HepG2 (cell line): ENCODE measurements around the gene TMBIM6. TPM values are rescaled to one million over a fixed set of nuclear protein-coding genes. Genes with fewer than 3 reads are reported as not detected.

Source experiments
- ARNT2 ChIP-seq: sonication (generic); formaldehyde crosslinking; IDR thresholded peaks from 2 replicates; pipeline ENCODE4 v1.8.0; 2022; ENCODE audit warnings: mild to moderate bottlenecking, low read depth, missing genetic modification reagents, moderate library complexity
- ATM ChIP-seq: fragments of 450-650 bp; IDR thresholded peaks from 2 replicates; pipeline ENCODE4 v1.7.1; 2017; ENCODE audit warnings: mild to moderate bottlenecking, borderline replicate concordance
- CREB1 ChIP-seq, 2 experiments: fragments of 450-650 bp in 1 of 2; IDR thresholded peaks; 2 replicates each; pipeline ENCODE4 v1.6.1; 2016 to 2017; ENCODE audit warnings: control low read depth in 1 of 2, mild to moderate bottlenecking in 1 of 2, missing compliant biosample characterization in 1 of 2, missing genetic modification characterization in 1 of 2
- EHMT2 ChIP-seq: fragments of 200-600 bp; sonication (generic); IDR thresholded peaks from 2 replicates; pipeline ENCODE4 v1.7.0; 2017; ENCODE audit warnings: antibody characterized with exemption, low read depth, low read length, borderline replicate concordance
- GATAD1 ChIP-seq: IDR thresholded peaks from 2 replicates; pipeline ENCODE4 v1.6.1; 2016; ENCODE audit warnings: missing genetic modification reagents, missing compliant biosample characterization
- HNF4A ChIP-seq: sonication (generic); formaldehyde crosslinking; IDR thresholded peaks from 2 replicates; pipeline ENCODE4 v1.4.0; 2020; ENCODE audit warnings: missing genetic modification reagents
- HNRNPK ChIP-seq: fragments of 200-400 bp; formaldehyde crosslinking; IDR thresholded peaks from 2 replicates; pipeline ENCODE4 v1.6.1; 2018; ENCODE audit warnings: low read length, low read depth, moderate library complexity, mild to moderate bottlenecking; ENCODE audit not compliant: poor library complexity, severe bottlenecking
- MZF1 ChIP-seq: sonication (generic); formaldehyde crosslinking; IDR thresholded peaks from 2 replicates; pipeline ENCODE4 v1.8.1; 2023; ENCODE audit warnings: mild to moderate bottlenecking, missing genetic modification reagents, borderline replicate concordance
- NCOA2 ChIP-seq: sonication (generic); formaldehyde crosslinking; IDR thresholded peaks from 2 replicates; pipeline ENCODE4 v1.8.0; 2022; ENCODE audit warnings: inconsistent platforms
- PHB2 ChIP-seq: fragments of 450-650 bp; IDR thresholded peaks from 2 replicates; pipeline ENCODE4 v1.6.1; 2018; ENCODE audit not compliant: partially characterized antibody
- PHF5A ChIP-seq: IDR thresholded peaks from one replicate; pipeline ENCODE4 v1.6.1; 2018; ENCODE audit warnings: low read depth, missing genetic modification reagents; ENCODE audit not compliant: unreplicated experiment
- SUZ12 ChIP-seq: fragments of 150-350 bp; IDR thresholded peaks from 2 replicates; pipeline ENCODE4 v1.6.1; 2014; ENCODE audit warnings: low read depth, low read length
- THYN1 ChIP-seq: sonication (generic); formaldehyde crosslinking; IDR thresholded peaks from 2 replicates; pipeline ENCODE4 v1.8.1; 2023; ENCODE audit warnings: low read depth, mild to moderate bottlenecking, moderate library complexity, missing genetic modification reagents, borderline replicate concordance
- TOE1 ChIP-seq: sonication (generic); formaldehyde crosslinking; IDR thresholded peaks from 2 replicates; pipeline ENCODE4 v1.4.0; 2020; ENCODE audit warnings: mild to moderate bottlenecking, missing genetic modification reagents
- ZFP82 ChIP-seq: sonication (generic); formaldehyde crosslinking; IDR thresholded peaks from 2 replicates; pipeline ENCODE4 v1.5.1; 2020; ENCODE audit warnings: mild to moderate bottlenecking, missing genetic modification reagents, borderline replicate concordance
- ZNF446 ChIP-seq: sonication (generic); formaldehyde crosslinking; IDR thresholded peaks from 2 replicates; pipeline ENCODE4 v1.5.0; 2020; ENCODE audit warnings: mild to moderate bottlenecking, missing genetic modification reagents
- ZNF546 ChIP-seq: sonication (generic); formaldehyde crosslinking; conservative IDR thresholded peaks from 2 replicates; pipeline ENCODE4 v1.8.1; 2023; ENCODE audit warnings: mild to moderate bottlenecking, missing genetic modification reagents
- ZNF572 ChIP-seq: sonication (generic); formaldehyde crosslinking; IDR thresholded peaks from 2 replicates; pipeline ENCODE4 v1.5.1; 2020; ENCODE audit warnings: mild to moderate bottlenecking, missing genetic modification reagents
- ZNF619 ChIP-seq: sonication (generic); formaldehyde crosslinking; IDR thresholded peaks from 2 replicates; pipeline ENCODE4 v1.4.0; 2020; ENCODE audit warnings: mild to moderate bottlenecking, missing genetic modification reagents
- ZNF678 ChIP-seq: sonication (generic); formaldehyde crosslinking; IDR thresholded peaks from 2 replicates; pipeline ENCODE4 v1.4.0; 2020; ENCODE audit warnings: mild to moderate bottlenecking, missing genetic modification reagents
- ZNF777 ChIP-seq: sonication (generic); formaldehyde crosslinking; IDR thresholded peaks from 2 replicates; pipeline ENCODE4 v1.4.0; 2020; ENCODE audit warnings: missing genetic modification reagents
- polyA plus RNA-seq, 8 experiments: library from polyadenylated mRNA; depleted of rRNA in 3 of 8; stranded (reverse) in 7 of 8; unstranded in 1 of 8; fragments of >200 nt; fragmentation: Illumina TruSeq in 4 of 8; extraction: Trizol in 4 of 8; gene quantifications; 2 replicates each; pipeline versions ENCODE4 v1.2.1 to v1.2.3, GENCODE V29; 2011 to 2016; ENCODE audit warnings: low read depth in 4 of 8, missing spikeins in 1 of 8, mixed read lengths in 1 of 8; ENCODE audit not compliant: insufficient read depth in 1 of 8
- total RNA-seq, 5 experiments: library from RNA; depleted of rRNA; stranded (reverse); fragments of >200 nt; fragmentation: Illumina TruSeq; extraction: Trizol; gene quantifications; 2 replicates each; pipeline ENCODE4 v1.2.3, GENCODE V29; 2016; ENCODE audit warnings: low read depth in 1 of 5
- TF ChIP-seq, protein P1 (sequence below): sonication (generic); formaldehyde crosslinking; IDR thresholded peaks from 2 replicates; pipeline ENCODE4 v1.4.0; 2020; ENCODE audit warnings: missing genetic modification reagents
- TF ChIP-seq, protein P2 (sequence below): sonication (generic); formaldehyde crosslinking; IDR thresholded peaks from 2 replicates; pipeline ENCODE4 v1.4.0; 2020; ENCODE audit warnings: missing genetic modification reagents
- TF ChIP-seq, protein P3 (sequence below): fragments of 450-650 bp; IDR thresholded peaks from 2 replicates; pipeline ENCODE4 v1.6.1; 2017
- TF ChIP-seq, protein P4 (sequence below): sonication (generic); formaldehyde crosslinking; IDR thresholded peaks from 2 replicates; pipeline ENCODE4 v1.8.1; 2023; ENCODE audit warnings: mild to moderate bottlenecking, missing genetic modification reagents

The TMBIM6 gene
- total and polyA plus RNA-seq, 2 of the 13 experiments (the other 11 are each of a cell fraction or from before 2014, with no cell fraction given), result 412 to 468 TPM

DNA sequence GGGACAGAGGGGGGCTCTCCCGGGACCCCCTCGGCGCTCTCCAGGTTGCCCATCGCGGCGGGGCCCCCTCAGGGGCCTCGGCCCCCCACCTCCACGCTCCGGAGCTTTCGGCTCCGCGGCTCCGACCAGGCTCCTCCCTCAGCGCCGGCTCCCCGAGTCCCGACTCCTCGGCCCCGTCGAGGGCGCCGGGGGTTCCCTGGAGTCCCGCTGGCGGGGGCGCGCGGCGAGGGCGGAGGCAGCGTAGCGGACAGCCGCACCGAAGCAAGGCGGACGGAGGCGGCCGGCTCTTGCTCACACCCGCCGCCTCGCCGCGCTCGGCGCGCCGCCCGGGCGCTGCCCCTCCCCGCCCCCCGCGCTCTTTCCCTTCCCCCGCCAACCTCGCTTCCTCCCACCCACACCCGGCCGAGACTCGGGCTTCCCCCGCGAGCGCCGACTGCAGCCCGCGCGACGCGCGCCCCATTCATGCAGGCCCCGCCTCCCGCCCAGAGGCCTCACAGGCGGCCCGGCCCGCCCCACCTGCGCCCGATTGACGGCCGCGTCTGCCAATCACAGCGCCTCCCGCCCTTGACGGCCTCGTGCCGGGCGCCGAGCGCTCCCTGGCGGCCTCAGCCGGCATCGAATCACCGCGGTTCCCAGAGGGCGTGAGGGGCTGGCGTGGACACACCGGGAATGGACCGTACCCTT, 34.1 kb upstream of the TMBIM6 start, which contains the start of gene FMNL3 (continued):
- TF ChIP-seq ZNF546 (CRISPR knock-in tag) (no peak), ZNF777 (CRISPR knock-in tag) (peak; percentile 94), HNF4A (CRISPR knock-in tag) (no peak), EHMT2 (no peak), CREB1 (IDR thresholded peaks at IDR 0.05) (peak; percentile 18; the same call in 1 of the 2 replicates), CREB1 (CRISPR knock-in tag; IDR thresholded peaks at IDR 0.05) (no peak), PHF5A (CRISPR knock-in tag) (peak; percentile 56), ZNF446 (CRISPR knock-in tag) (0 out of 2 replicates have a peak, but pooled peaks have one; percentile 62), MZF1 (CRISPR knock-in tag) (no peak), TOE1 (peak; percentile 52; the same call in 1 of the 2 replicates), ZNF619 (CRISPR knock-in tag) (0 out of 2 replicates have a peak, but pooled peaks have one; percentile 38), ZFP82 (CRISPR knock-in tag) (no peak), HNRNPK (peak; percentile 75), ZNF678 (CRISPR knock-in tag) (no peak), NCOA2 (CRISPR knock-in tag) (no peak; the same call in 1 of the 2 replicates), SUZ12 (no peak), GATAD1 (CRISPR knock-in tag) (peak; percentile 67), ARNT2 (peak; percentile 93), ZNF572 (CRISPR knock-in tag) (no peak), THYN1 (CRISPR knock-in tag) (no peak), ATM (no peak), PHB2 (no peak)
- TF ChIP-seq, protein P1, sequence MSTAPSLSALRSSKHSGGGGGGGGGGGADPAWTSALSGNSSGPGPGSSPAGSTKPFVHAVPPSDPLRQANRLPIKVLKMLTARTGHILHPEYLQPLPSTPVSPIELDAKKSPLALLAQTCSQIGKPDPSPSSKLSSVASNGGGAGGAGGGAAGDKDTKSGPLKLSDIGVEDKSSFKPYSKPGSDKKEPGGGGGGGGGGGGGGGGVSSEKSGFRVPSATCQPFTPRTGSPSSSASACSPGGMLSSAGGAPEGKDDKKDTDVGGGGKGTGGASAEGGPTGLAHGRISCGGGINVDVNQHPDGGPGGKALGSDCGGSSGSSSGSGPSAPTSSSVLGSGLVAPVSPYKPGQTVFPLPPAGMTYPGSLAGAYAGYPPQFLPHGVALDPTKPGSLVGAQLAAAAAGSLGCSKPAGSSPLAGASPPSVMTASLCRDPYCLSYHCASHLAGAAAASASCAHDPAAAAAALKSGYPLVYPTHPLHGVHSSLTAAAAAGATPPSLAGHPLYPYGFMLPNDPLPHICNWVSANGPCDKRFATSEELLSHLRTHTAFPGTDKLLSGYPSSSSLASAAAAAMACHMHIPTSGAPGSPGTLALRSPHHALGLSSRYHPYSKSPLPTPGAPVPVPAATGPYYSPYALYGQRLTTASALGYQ (CRISPR knock-in tag), result 0 out of 2 replicates have a peak, but pooled peaks have one; percentile 65
- TF ChIP-seq, protein P2, sequence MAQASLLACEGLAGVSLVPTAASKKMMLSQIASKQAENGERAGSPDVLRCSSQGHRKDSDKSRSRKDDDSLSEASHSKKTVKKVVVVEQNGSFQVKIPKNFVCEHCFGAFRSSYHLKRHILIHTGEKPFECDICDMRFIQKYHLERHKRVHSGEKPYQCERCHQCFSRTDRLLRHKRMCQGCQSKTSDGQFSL, result no peak
- TF ChIP-seq, protein P3, sequence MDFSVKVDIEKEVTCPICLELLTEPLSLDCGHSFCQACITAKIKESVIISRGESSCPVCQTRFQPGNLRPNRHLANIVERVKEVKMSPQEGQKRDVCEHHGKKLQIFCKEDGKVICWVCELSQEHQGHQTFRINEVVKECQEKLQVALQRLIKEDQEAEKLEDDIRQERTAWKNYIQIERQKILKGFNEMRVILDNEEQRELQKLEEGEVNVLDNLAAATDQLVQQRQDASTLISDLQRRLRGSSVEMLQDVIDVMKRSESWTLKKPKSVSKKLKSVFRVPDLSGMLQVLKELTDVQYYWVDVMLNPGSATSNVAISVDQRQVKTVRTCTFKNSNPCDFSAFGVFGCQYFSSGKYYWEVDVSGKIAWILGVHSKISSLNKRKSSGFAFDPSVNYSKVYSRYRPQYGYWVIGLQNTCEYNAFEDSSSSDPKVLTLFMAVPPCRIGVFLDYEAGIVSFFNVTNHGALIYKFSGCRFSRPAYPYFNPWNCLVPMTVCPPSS, result no peak
- TF ChIP-seq, protein P4, sequence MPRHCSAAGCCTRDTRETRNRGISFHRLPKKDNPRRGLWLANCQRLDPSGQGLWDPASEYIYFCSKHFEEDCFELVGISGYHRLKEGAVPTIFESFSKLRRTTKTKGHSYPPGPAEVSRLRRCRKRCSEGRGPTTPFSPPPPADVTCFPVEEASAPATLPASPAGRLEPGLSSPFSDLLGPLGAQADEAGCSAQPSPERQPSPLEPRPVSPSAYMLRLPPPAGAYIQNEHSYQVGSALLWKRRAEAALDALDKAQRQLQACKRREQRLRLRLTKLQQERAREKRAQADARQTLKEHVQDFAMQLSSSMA (CRISPR knock-in tag), result 0 out of 2 replicates have a peak, but pooled peaks have one; percentile 47
